ENCODE measurements around the gene C2orf74. TPM values are rescaled to one million over a fixed set of nuclear protein-coding genes. Genes with fewer than 3 reads are reported as not detected.

C2orf74 gene
- total and polyA plus RNA-seq, 9 of the 15 experiments (the other 6 are each of a cell fraction or from before 2014, with no cell fraction given): not detected

DNA sequence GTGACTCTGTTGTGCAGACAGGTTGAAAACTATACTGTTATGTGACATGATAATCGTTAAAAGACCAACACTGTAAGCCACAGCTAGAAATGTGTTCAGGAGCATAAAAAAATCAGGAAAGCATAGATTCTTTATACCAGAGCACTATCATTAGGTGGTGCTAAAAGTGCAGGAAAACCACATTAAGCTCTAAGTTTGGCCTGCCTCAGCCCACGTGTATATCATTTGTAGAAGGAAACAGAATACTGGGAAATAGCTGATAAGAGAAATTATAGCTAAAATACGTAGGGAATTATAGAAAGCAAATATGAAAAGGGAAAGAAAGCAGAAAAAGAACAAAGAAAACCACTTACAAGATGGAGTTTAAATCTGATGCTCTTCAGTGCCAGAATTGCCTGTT, 26.5 kb upstream of the C2orf74 start (continued):
- no peak for TF ChIP-seq MITF (IDR thresholded peaks at IDR 0.05)
- TF ChIP-seq CBFA2T2 (conservative IDR thresholded peaks at IDR 0.05): no peak
- TF ChIP-seq ZNF707 (CRISPR knock-in tag; conservative IDR thresholded peaks at IDR 0.05): no peak
- TF ChIP-seq, protein P1, sequence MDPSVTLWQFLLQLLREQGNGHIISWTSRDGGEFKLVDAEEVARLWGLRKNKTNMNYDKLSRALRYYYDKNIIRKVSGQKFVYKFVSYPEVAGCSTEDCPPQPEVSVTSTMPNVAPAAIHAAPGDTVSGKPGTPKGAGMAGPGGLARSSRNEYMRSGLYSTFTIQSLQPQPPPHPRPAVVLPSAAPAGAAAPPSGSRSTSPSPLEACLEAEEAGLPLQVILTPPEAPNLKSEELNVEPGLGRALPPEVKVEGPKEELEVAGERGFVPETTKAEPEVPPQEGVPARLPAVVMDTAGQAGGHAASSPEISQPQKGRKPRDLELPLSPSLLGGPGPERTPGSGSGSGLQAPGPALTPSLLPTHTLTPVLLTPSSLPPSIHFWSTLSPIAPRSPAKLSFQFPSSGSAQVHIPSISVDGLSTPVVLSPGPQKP (CRISPR knock-in tag; IDR thresholded peaks at IDR 0.05): no peak
- no peak for TF ChIP-seq HDAC8 (tag; IDR thresholded peaks at IDR 0.05)
- peak; percentile 71 to 88 for TF ChIP-seq RAD21 (CRISPR knock-in tag; conservative IDR thresholded peaks at IDR 0.05 in 1 of 2, IDR thresholded peaks at IDR 0.05 in 1 of 2)
- peak; percentile 31; the same call in 1 of the 2 replicates for TF ChIP-seq L3MBTL2 (IDR thresholded peaks at IDR 0.05)
- TF ChIP-seq HMG20A (CRISPR knock-in tag; conservative IDR thresholded peaks at IDR 0.05): no peak
- no peak for TF ChIP-seq ARID2 (IDR thresholded peaks at IDR 0.05)
- TF ChIP-seq KLF1 (tag; IDR thresholded peaks at IDR 0.05): no peak
- peak; percentile 56 for TF ChIP-seq C11orf30 (IDR thresholded peaks at IDR 0.05; ENCODE audit: low read depth)
- TF ChIP-seq, protein P2, sequence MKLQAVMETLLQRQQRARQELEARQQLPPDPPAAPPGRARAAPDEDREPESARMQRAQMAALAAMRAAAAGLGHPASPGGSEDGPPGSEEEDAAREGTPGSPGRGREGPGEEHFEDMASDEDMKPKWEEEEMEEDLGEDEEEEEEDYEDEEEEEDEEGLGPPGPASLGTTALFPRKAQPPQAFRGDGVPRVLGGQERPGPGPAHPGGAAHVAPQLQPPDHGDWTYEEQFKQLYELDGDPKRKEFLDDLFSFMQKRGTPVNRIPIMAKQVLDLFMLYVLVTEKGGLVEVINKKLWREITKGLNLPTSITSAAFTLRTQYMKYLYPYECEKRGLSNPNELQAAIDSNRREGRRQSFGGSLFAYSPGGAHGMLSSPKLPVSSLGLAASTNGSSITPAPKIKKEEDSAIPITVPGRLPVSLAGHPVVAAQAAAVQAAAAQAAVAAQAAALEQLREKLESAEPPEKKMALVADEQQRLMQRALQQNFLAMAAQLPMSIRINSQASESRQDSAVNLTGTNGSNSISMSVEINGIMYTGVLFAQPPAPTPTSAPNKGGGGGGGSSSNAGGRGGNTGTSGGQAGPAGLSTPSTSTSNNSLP (IDR thresholded peaks at IDR 0.05; ENCODE audit: borderline replicate concordance, low read depth, low read length): 0 out of 2 replicates have a peak, but pooled peaks have one; percentile 26
- TF ChIP-seq ZNF253 (CRISPR knock-in tag; conservative IDR thresholded peaks at IDR 0.05): no peak
- TF ChIP-seq, protein P3, sequence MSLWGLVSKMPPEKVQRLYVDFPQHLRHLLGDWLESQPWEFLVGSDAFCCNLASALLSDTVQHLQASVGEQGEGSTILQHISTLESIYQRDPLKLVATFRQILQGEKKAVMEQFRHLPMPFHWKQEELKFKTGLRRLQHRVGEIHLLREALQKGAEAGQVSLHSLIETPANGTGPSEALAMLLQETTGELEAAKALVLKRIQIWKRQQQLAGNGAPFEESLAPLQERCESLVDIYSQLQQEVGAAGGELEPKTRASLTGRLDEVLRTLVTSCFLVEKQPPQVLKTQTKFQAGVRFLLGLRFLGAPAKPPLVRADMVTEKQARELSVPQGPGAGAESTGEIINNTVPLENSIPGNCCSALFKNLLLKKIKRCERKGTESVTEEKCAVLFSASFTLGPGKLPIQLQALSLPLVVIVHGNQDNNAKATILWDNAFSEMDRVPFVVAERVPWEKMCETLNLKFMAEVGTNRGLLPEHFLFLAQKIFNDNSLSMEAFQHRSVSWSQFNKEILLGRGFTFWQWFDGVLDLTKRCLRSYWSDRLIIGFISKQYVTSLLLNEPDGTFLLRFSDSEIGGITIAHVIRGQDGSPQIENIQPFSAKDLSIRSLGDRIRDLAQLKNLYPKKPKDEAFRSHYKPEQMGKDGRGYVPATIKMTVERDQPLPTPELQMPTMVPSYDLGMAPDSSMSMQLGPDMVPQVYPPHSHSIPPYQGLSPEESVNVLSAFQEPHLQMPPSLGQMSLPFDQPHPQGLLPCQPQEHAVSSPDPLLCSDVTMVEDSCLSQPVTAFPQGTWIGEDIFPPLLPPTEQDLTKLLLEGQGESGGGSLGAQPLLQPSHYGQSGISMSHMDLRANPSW (CRISPR knock-in tag; IDR thresholded peaks at IDR 0.05): no peak
- no peak for TF ChIP-seq SNAPC5 (CRISPR knock-in tag; IDR thresholded peaks at IDR 0.05)
- peak; percentile 46; the same call in 1 of the 2 replicates for TF ChIP-seq DEAF1 (CRISPR knock-in tag; IDR thresholded peaks at IDR 0.05)
- no peak for TF ChIP-seq NFRKB (IDR thresholded peaks at IDR 0.05; ENCODE audit: low read depth)
- no peak for TF ChIP-seq TCF7 (IDR thresholded peaks at IDR 0.05; ENCODE audit: borderline replicate concordance)
- no peak for TF ChIP-seq FOXA3 (CRISPR knock-in tag; conservative IDR thresholded peaks at IDR 0.05 in 1 of 2, IDR thresholded peaks at IDR 0.05 in 1 of 2)
- peak; percentile 37; the same call in 1 of the 2 replicates for TF ChIP-seq SMC3 (conservative IDR thresholded peaks at IDR 0.05; ENCODE audit: insufficient read depth, low read depth, low read length)
- no peak for TF ChIP-seq ZNF778 (CRISPR knock-in tag; IDR thresholded peaks at IDR 0.05)
